WTC11 (cell line): Measurements from ENCODE around the gene BICD1. TPM values are rescaled to one million over a fixed set of nuclear protein-coding genes. Genes with fewer than 3 reads are reported as not detected.

ENCODE experiments used
- ATAC-seq: fragments of 200-7000 bp; cut with Tn5 transposase; 2 replicates; pipeline ENCODE4 v1.10.0; 2021; ENCODE audit warnings: mild to moderate bottlenecking, moderate library complexity
- CTCF ChIA-PET: fragments of 300-600 bp; sonication (Branson Sonifier 250); formaldehyde crosslinking; loops from one replicate; lab custom pipeline; 2021; ENCODE audit warnings: antibody characterized with exemption; lab: Charles Lee
- POLR2A ChIA-PET: fragments of 350-600 bp; sonication (Branson Sonifier 250); formaldehyde crosslinking; loops from one replicate; lab custom pipeline; 2021; ENCODE audit warnings: antibody characterized with exemption; lab: Charles Lee
- DNase-seq: peaks from one replicate; pipeline ENCODE4 v3.0.0; 2021; ENCODE audit warnings: low spot score
- H3K27ac Mint-ChIP-seq: 2 replicates; pipeline ENCODE4 v1.8.0; 2021; ENCODE audit warnings: mixed read lengths
- H3K27me3 Mint-ChIP-seq: 2 replicates; pipeline ENCODE4 v1.8.0; 2021; ENCODE audit warnings: low read depth, mild to moderate bottlenecking, moderate library complexity, mixed read lengths
- H3K36me3 Mint-ChIP-seq: 2 replicates; pipeline ENCODE4 v1.8.0; 2021; ENCODE audit warnings: mixed read lengths
- H3K4me1 Mint-ChIP-seq: 2 replicates; pipeline ENCODE4 v1.8.0; 2022; ENCODE audit warnings: mixed read lengths
- H3K4me3 Mint-ChIP-seq: 2 replicates; pipeline ENCODE4 v1.8.0; 2021; ENCODE audit warnings: mild to moderate bottlenecking, moderate library complexity, mixed read lengths
- H3K9me3 Mint-ChIP-seq: 2 replicates; pipeline ENCODE4 v1.8.0; 2021; ENCODE audit warnings: mixed read lengths
- AR ChIP-seq: fragments of 250-450 bp; sonication (Bioruptor Pico); IDR thresholded peaks from 2 replicates; pipeline ENCODE4 v1.9.0; 2021; ENCODE audit warnings: mild to moderate bottlenecking
- ATF3 ChIP-seq: sonication (generic); formaldehyde crosslinking; conservative IDR thresholded peaks from 2 replicates; pipeline ENCODE4 v1.8.1; 2022; ENCODE audit warnings: mild to moderate bottlenecking, missing genetic modification reagents
- CBFB ChIP-seq: sonication (generic); formaldehyde crosslinking; IDR thresholded peaks from 2 replicates; pipeline ENCODE4 v1.8.1; 2022; ENCODE audit warnings: mild to moderate bottlenecking, low read depth, missing genetic modification reagents
- E2F4 ChIP-seq: sonication (generic); formaldehyde crosslinking; IDR thresholded peaks from 2 replicates; pipeline ENCODE4 v1.8.1; 2022; ENCODE audit warnings: low read depth, mild to moderate bottlenecking, moderate library complexity, missing genetic modification reagents, borderline replicate concordance
- E2F5 ChIP-seq: sonication (generic); formaldehyde crosslinking; IDR thresholded peaks from 2 replicates; pipeline ENCODE4 v1.8.1; 2022; ENCODE audit warnings: mild to moderate bottlenecking, moderate library complexity, missing genetic modification reagents
- ESRRA ChIP-seq: sonication (generic); formaldehyde crosslinking; IDR thresholded peaks from 2 replicates; pipeline ENCODE4 v1.8.1; 2022; ENCODE audit warnings: mild to moderate bottlenecking, missing genetic modification reagents, borderline replicate concordance
- FOXP1 ChIP-seq: sonication (generic); formaldehyde crosslinking; IDR thresholded peaks from 2 replicates; pipeline ENCODE4 v1.8.0; 2022; ENCODE audit warnings: missing genetic modification reagents, mild to moderate bottlenecking, moderate library complexity, borderline replicate concordance
- GABPB1 ChIP-seq: sonication (generic); formaldehyde crosslinking; IDR thresholded peaks from 2 replicates; pipeline ENCODE4 v1.8.1; 2023; ENCODE audit warnings: mild to moderate bottlenecking, missing genetic modification reagents
- HMGA2 ChIP-seq: fragments of 250-450 bp; sonication (Bioruptor Pico); IDR thresholded peaks from 2 replicates; pipeline ENCODE4 v1.4.0; 2021; ENCODE audit warnings: mild to moderate bottlenecking, moderate library complexity
- JAZF1 ChIP-seq: fragments of 250-450 bp; sonication (Bioruptor Pico); IDR thresholded peaks from 2 replicates; pipeline ENCODE4 v1.9.0; 2021; ENCODE audit warnings: moderate library complexity, mild to moderate bottlenecking, inconsistent platforms
- MLX ChIP-seq: sonication (generic); formaldehyde crosslinking; IDR thresholded peaks from 2 replicates; pipeline ENCODE4 v1.8.1; 2023; ENCODE audit warnings: mild to moderate bottlenecking, missing genetic modification reagents, moderate library complexity
- MYBL2 ChIP-seq: sonication (generic); formaldehyde crosslinking; IDR thresholded peaks from 2 replicates; pipeline ENCODE4 v1.8.1; 2023; ENCODE audit warnings: mild to moderate bottlenecking, moderate library complexity, missing genetic modification reagents
- NFATC4 ChIP-seq: fragments of 250-450 bp; sonication (Bioruptor Pico); IDR thresholded peaks from 2 replicates; pipeline ENCODE4 v1.9.0; 2021; ENCODE audit warnings: mild to moderate bottlenecking
- NR2C2 ChIP-seq: sonication (generic); formaldehyde crosslinking; IDR thresholded peaks from 2 replicates; pipeline ENCODE4 v1.8.0; 2022; ENCODE audit warnings: mild to moderate bottlenecking, missing genetic modification reagents
- RELA ChIP-seq: sonication (generic); formaldehyde crosslinking; IDR thresholded peaks from 2 replicates; pipeline ENCODE4 v1.8.1; 2022; ENCODE audit warnings: missing genetic modification reagents, mild to moderate bottlenecking, borderline replicate concordance
- TEAD1 ChIP-seq: sonication (generic); formaldehyde crosslinking; IDR thresholded peaks from 2 replicates; pipeline ENCODE4 v1.8.0; 2022; ENCODE audit warnings: mild to moderate bottlenecking, missing genetic modification reagents
- ZNF219 ChIP-seq: sonication (generic); formaldehyde crosslinking; IDR thresholded peaks from 2 replicates; pipeline ENCODE4 v1.8.0; 2023; ENCODE audit warnings: missing genetic modification reagents, mild to moderate bottlenecking, borderline replicate concordance
- ZNF263 ChIP-seq: sonication (generic); formaldehyde crosslinking; IDR thresholded peaks from 2 replicates; pipeline ENCODE4 v1.8.1; 2022; ENCODE audit warnings: low read depth, mild to moderate bottlenecking, moderate library complexity, missing genetic modification reagents
- ZNF671 ChIP-seq: fragments of 250-450 bp; sonication (Bioruptor Pico); IDR thresholded peaks from 2 replicates; pipeline ENCODE4 v1.8.0; 2021; ENCODE audit warnings: mild to moderate bottlenecking
- ZSCAN18 ChIP-seq: fragments of 250-450 bp; sonication (Bioruptor Pico); IDR thresholded peaks from 2 replicates; pipeline ENCODE4 v2.1.2; 2022; ENCODE audit warnings: mild to moderate bottlenecking, moderate library complexity
- total RNA-seq: library from RNA; stranded (reverse); gene quantifications from 3 replicates; pipeline ENCODE4 v1.2.3, GENCODE V29; 2021

BICD1 gene
- total RNA-seq, 1 experiment from 2014 or later = 69.4 TPM

- ATAC-seq = no peak
- TF ChIP-seq MYBL2 (CRISPR knock-in tag) (no peak), E2F4 (CRISPR knock-in tag) (no peak), MLX (CRISPR knock-in tag) (no peak), TEAD1 (no peak), NR2C2 (CRISPR knock-in tag) (no peak), ATF3 (CRISPR knock-in tag) (no peak)
- peaks cover 57% of the 10 kb centered on the region for H3K4me1 Mint-ChIP-seq
- CTCF ChIA-PET = no interaction called here
- H3K36me3 Mint-ChIP-seq = peaks cover 7% of the 10 kb centered on the region
- POLR2A ChIA-PET = interaction anchor here (0.7 kb wide), 1 partner anchor 765 kb away, joined by 4 read pairs; no protein-coding TSS in a partner anchor
- no peak for DNase-seq
- H3K27me3 Mint-ChIP-seq = no peaks in the 10 kb centered on the region
- peak overlapping the region; percentile 38; the same call in 1 of the 2 replicates for H3K27ac Mint-ChIP-seq
- H3K9me3 Mint-ChIP-seq = no peaks in the 10 kb centered on the region
- no peak overlapping the region for H3K4me3 Mint-ChIP-seq
These were observed 4.3 kb downstream of the BICD1 start for GRCh38 chr12:32110942-32111341.

- Mint-ChIP-seq H3K4me1 (peaks cover 63% of the 10 kb centered on the region), H3K36me3 (peaks cover 7% of the 10 kb centered on the region), H3K4me3 (no peak overlapping the region), H3K27me3 (no peaks in the 10 kb centered on the region), H3K27ac (peak overlapping the region; percentile 75), H3K9me3 (no peaks in the 10 kb centered on the region)
- POLR2A ChIA-PET = no interaction called here
- no peak for TF ChIP-seq FOXP1 (CRISPR knock-in tag)
- DNase-seq = no peak
- CTCF ChIA-PET = no interaction called here
- ATAC-seq = peak; percentile 19; the same call in 1 of the 2 replicates
These were observed 8.9 kb downstream of the BICD1 start for GRCh38 chr12:32115404-32116104.

- ChIA-PET POLR2A (no interaction called here), CTCF (interaction anchor here (0.5 to 1.5 kb wide), 2 partner anchors 169 to 172 kb away, joined by 3 read pairs; no protein-coding TSS in a partner anchor)
- H3K9me3 Mint-ChIP-seq = no peaks in the 10 kb centered on the region
- H3K36me3 Mint-ChIP-seq = peaks cover 7% of the 10 kb centered on the region
- peaks cover 62% of the 10 kb centered on the region for H3K4me1 Mint-ChIP-seq
- peak overlapping the region; percentile 80; the same call in 1 of the 2 replicates for H3K27ac Mint-ChIP-seq
- no peak overlapping the region for H3K4me3 Mint-ChIP-seq
- TF ChIP-seq ZNF219 (CRISPR knock-in tag) = no peak
- TF ChIP-seq GABPB1 (CRISPR knock-in tag) = no peak
- no peak for TF ChIP-seq ZNF263 (CRISPR knock-in tag)
- no peak for TF ChIP-seq RELA (CRISPR knock-in tag)
- no peak for TF ChIP-seq ESRRA
- TF ChIP-seq ZSCAN18 (CRISPR knock-in tag) = no peak
- no peak for TF ChIP-seq E2F5 (CRISPR knock-in tag)
- TF ChIP-seq CBFB (CRISPR knock-in tag) = no peak
- TF ChIP-seq TEAD1 = no peak
- TF ChIP-seq E2F4 (CRISPR knock-in tag) = no peak
- TF ChIP-seq NFATC4 (CRISPR knock-in tag) = no peak
- no peak for TF ChIP-seq AR
- TF ChIP-seq HMGA2 = no peak
- no peak for TF ChIP-seq JAZF1 (CRISPR knock-in tag)
- TF ChIP-seq ZNF671 (CRISPR knock-in tag) = no peak
- ATAC-seq = no peak
- DNase-seq = no peak
- no peaks in the 10 kb centered on the region for H3K27me3 Mint-ChIP-seq
These were observed 10.2 kb downstream of the BICD1 start for GRCh38 chr12:32116897-32117296.
